Measurements from ENCODE around the gene SEZ6L2.
"Not testable (repeated sequence)": the region's sequence is repeated elsewhere in the genome, so short reads cannot be mapped to it uniquely, and the experiment has no call there.

Gene SEZ6L2

DNA sequence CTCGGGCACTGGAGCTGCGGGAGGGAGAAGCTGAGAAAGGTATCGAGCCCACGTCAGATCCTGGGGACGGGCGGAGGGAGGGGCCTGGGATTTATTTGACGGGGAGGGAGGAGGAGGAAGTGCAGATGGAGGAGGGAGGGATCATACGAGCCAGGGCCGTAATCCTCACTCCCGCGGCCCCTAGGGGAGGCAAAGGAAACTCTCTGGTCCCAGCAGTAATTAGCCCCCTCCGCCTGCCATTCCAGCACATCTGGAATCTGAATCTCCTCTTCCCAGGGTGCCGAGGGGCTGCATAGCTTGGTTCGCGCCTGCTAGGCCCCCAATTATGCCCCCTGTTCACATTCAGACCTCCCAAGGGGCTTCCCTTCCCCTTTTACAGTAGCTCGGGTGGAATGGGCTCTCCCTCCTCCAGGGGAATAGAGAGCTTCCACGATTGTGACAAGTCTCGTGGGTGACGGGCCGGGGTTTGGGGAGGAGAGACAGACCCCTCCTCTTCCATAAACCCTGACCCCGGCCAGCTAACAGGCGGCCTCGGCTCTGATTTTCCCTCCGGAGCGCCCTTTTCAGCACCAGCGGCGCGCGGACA lies at the start of gene SEZ6L2:
TSS of gene SEZ6L2 (minus strand) at position 35 of the 586 bp plus-strand sequence. CDS start 531 bp downstream, outside the sequence.
- DNase-seq (ENCODE audit: low spot score in 2 of 2) (peak in 1 of 2 donors; percentile 93), ATAC-seq (no peak)
- H3K36me3 Mint-ChIP-seq, result no peaks in the 10 kb centered on the region
- H3K4me1 Mint-ChIP-seq, result peaks cover 28% of the 10 kb centered on the region
- H3K4me3 Mint-ChIP-seq, result peak within 1 kb of the TSS; percentile 78
- no peak within 1 kb of the TSS for H3K27ac Mint-ChIP-seq
- H3K9me3 Mint-ChIP-seq, result no peaks in the 10 kb centered on the region

GRCh38 chr16:29947897-29948296 lies 48.5 kb upstream of the SEZ6L2 start:
- no peak for DNase-seq (ENCODE audit: low spot score in 2 of 2)
- no peak overlapping the region for H3K4me3 Mint-ChIP-seq
- H3K9me3 Mint-ChIP-seq, result peaks cover 3% of the 10 kb centered on the region
- no peaks in the 10 kb centered on the region for H3K36me3 Mint-ChIP-seq
- no peaks in the 10 kb centered on the region for H3K4me1 Mint-ChIP-seq
- H3K27ac Mint-ChIP-seq, result no peak overlapping the region
- ATAC-seq, result no peak

- Mint-ChIP-seq H3K4me1 (no peaks in the 10 kb centered on the region), H3K36me3 (no peaks in the 10 kb centered on the region), H3K9me3 (no peaks in the 10 kb centered on the region), H3K27ac (no peak overlapping the region), H3K4me3 (no peak overlapping the region)
- DNase-seq (ENCODE audit: low spot score in 2 of 2) (no peak), ATAC-seq (no peak)
Measured at GRCh38 chr16:29943846-29944799, 44.8 kb upstream of the SEZ6L2 start.

DNA sequence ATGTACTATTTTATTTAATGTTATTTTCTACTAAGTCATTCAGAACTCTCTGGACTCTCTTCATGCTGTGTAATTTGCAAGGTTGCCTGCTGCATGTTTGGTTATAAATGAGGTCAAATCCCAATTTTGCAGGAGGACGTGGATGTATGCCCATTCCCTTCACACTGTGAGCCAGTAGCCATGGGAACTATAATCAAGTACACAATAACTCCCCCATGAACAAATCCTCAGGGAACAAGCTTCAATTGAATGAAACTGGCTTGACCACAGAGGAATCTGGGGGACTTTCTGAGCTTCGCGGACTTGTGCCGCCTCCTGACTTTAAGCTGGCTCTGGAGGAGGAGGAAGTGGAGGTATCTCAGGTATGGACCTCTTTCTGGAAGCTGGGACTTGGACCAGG lies 41.3 kb upstream of the SEZ6L2 start:
- H3K4me3 Mint-ChIP-seq, result no peak overlapping the region
- ATAC-seq, result no peak
- no peaks in the 10 kb centered on the region for H3K9me3 Mint-ChIP-seq
- no peak overlapping the region for H3K27ac Mint-ChIP-seq
- no peaks in the 10 kb centered on the region for H3K4me1 Mint-ChIP-seq
- no peak for DNase-seq (ENCODE audit: low spot score in 2 of 2)
- no peaks in the 10 kb centered on the region for H3K36me3 Mint-ChIP-seq

DNA sequence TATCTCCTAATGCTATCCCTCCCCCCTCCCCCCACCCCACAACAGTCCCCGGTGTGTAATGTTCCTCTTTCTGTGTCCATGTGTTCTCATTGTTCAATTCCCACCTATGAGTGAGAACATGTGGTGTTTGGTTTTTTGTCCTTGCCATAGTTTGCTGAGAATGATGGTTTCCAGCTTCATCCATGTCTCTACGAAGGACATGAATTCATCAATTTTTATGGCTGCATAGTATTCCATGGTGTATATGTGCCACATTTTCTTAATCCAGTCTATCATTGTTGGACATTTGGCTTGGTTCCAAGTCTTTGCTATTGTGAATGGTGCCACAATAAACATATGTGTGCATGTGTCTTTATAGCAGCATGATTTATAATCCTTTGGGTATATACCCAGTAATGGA lies 32.4 kb upstream of the SEZ6L2 start:
- not testable (repeated sequence) for H3K27ac Mint-ChIP-seq; ATAC-seq; H3K36me3 Mint-ChIP-seq; H3K9me3 Mint-ChIP-seq; H3K4me3 Mint-ChIP-seq; DNase-seq (ENCODE audit: low spot score in 2 of 2)
- peaks cover 11% of the 10 kb centered on the region for H3K4me1 Mint-ChIP-seq

DNA sequence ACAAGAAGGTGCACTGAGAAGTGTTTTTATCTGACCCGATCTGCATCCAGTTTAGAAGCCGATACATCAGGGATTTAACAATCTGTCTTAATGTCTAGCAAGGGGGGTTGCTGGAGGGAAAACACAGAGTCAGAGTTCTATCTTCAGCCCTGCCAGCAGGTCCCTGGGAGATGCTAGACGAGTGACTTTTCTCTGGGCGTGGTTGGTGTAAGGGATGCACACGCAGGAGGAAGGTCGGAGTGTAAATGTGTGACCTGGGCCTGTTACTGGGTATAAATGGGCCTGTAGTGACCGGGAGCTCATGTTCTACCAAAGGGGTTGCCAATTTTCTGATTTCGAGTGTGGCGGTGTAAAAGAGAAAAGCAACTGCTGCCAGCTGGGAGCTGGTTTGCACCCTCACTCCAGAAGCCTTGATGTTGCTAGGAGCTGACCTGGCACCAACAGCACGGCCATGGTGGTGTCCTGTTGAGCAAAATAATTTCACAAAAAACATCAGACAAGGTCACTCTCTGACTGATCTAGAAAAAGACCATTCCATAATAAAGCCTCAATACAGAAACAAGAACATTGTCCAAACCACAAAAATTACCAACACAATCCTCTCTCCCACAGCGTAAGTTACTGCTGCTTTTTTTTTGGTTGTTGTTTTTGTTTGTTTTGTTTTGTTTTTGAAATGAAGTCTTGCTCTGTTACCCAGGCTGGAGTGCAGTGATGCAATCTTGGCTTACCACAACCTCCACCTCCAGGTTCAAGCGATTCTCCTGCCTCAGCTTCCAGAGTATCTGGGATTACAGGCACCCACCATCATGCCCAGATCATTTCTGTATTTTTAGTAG lies 27.9 kb upstream of the SEZ6L2 start:
- Mint-ChIP-seq H3K9me3 (no peaks in the 10 kb centered on the region), H3K36me3 (peaks cover 38% of the 10 kb centered on the region), H3K4me1 (peaks cover 38% of the 10 kb centered on the region), H3K4me3 (peak overlapping the region; percentile 91), H3K27ac (no peak overlapping the region)
- DNase-seq (ENCODE audit: low spot score in 2 of 2), result no peak
- ATAC-seq, result no peak

GRCh38 chr16:29926711-29927052 lies 27.3 kb upstream of the SEZ6L2 start:
- Mint-ChIP-seq H3K4me3 (peak overlapping the region; percentile 91), H3K4me1 (peaks cover 38% of the 10 kb centered on the region), H3K36me3 (peaks cover 44% of the 10 kb centered on the region), H3K9me3 (no peaks in the 10 kb centered on the region), H3K27ac (peak overlapping the region; percentile 93)
- DNase-seq (ENCODE audit: low spot score in 2 of 2) (no peak), ATAC-seq (no peak)

DNA sequence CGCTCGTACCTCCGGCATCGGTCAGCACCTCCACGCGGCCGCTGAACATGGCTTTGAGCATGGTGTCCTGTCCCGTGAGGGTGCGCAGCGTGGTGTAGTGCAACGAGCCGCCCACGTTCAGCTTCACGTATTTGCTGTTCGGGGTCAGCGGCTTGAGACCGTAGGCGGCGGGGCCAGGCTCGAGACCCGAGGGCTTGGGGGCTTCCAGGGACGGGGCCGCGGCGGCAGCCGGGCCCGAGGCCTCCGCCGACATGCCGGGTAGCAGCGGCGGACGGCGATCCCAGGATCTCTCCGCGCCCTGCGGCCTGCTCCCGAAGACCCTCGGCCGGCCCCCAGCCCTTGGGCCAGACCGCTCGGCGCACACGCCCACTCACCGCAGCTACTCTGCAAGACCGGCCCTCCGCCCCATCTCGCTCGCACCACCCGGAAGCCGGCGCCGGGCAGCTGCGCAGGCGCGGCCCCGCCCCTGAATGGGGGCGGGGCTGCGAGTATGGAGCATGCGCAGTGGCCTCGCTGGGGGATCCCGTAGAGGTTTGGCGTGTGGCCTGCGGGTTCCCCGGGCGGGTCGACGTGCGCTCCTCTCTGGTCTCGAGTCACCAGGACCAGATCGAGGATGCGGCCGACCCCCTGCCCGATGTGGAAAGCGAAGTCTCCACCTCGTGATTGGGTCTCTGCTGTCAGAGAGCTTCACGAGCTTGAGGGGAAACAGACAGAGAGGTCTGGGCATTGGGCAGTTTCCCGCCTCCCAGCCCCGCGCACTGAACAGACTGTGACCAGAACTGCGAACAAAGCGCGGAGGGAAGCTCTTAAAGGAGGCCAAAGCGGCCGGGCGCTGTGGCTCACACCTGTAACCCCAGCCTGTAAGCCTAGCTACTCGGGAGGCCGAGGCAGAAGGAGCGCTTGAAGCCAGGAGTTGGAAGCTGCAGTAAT lies 26.7 kb upstream of the SEZ6L2 start, which contains the start of gene KCTD13:
TSS of gene KCTD13 (minus strand) at position 446 of the 930 bp plus-strand sequence. CDS start at position 253, 193 bp downstream.
- Mint-ChIP-seq H3K4me3 (peak within 1 kb of the TSS; percentile 91), H3K4me1 (peaks cover 40% of the 10 kb centered on the region), H3K27ac (peak within 1 kb of the TSS; percentile 93), H3K9me3 (no peaks in the 10 kb centered on the region), H3K36me3 (peaks cover 50% of the 10 kb centered on the region)
- ATAC-seq (peak; percentile 93), DNase-seq (ENCODE audit: low spot score in 2 of 2) (peak; percentile 98 to 99)

GRCh38 chr16:29925105-29925756 lies 25.9 kb upstream of the SEZ6L2 start:
- Mint-ChIP-seq H3K4me3 (peak overlapping the region; percentile 91), H3K9me3 (no peaks in the 10 kb centered on the region), H3K36me3 (peaks cover 58% of the 10 kb centered on the region), H3K4me1 (peaks cover 48% of the 10 kb centered on the region), H3K27ac (peak overlapping the region; percentile 93)
- ATAC-seq (no peak), DNase-seq (ENCODE audit: low spot score in 2 of 2) (no peak)

- ATAC-seq (no peak), DNase-seq (ENCODE audit: low spot score in 2 of 2) (no peak)
- Mint-ChIP-seq H3K4me3 (no peak overlapping the region), H3K4me1 (peaks cover 50% of the 10 kb centered on the region), H3K27ac (peak overlapping the region; percentile 72), H3K9me3 (no peaks in the 10 kb centered on the region), H3K36me3 (peaks cover 76% of the 10 kb centered on the region)
Measured at GRCh38 chr16:29922986-29923501, 23.7 kb upstream of the SEZ6L2 start.

DNA sequence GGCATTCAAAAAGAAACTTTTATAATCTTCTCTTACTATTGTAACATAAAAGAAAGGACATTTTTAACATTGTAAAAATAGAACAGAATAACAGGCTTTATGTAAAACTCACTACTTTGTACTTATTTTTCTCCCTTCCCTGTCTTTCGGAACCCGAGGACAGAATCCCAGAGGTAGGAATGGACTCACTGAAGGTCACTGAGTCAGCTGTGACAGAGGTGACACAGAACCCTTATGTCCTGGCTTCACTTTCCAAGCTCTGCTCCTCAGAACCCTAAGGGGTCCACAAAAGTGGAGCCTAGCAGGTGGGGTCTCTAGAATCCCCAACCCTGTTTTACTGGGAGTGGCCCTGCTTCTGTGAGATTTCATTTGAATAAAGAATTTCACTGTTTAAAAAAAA lies 23.0 kb upstream of the SEZ6L2 start:
- Mint-ChIP-seq H3K4me3 (no peak overlapping the region), H3K9me3 (no peaks in the 10 kb centered on the region), H3K27ac (peak overlapping the region; percentile 72), H3K4me1 (peaks cover 45% of the 10 kb centered on the region), H3K36me3 (peaks cover 84% of the 10 kb centered on the region)
- ATAC-seq (no peak), DNase-seq (ENCODE audit: low spot score in 2 of 2) (no peak)

DNA sequence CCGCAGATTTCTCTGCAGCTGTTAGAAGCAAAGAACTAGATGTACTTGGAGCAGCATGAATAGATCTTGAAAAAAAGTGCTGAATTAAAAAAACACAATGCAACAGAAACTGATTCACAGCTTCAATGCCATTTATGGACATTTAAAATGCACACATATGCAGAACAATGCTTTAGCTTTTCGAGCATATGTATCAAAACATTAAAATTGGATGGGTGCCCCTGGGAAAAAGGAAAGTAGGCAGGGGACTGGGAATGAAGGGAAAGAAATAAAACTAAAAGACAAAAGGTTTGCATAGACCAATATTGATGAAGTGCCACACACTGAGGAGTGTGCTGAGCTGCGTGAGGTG lies 21.7 kb upstream of the SEZ6L2 start:
- ATAC-seq (no peak), DNase-seq (ENCODE audit: low spot score in 2 of 2) (no peak)
- H3K9me3 Mint-ChIP-seq, result no peaks in the 10 kb centered on the region
- peaks cover 84% of the 10 kb centered on the region for H3K36me3 Mint-ChIP-seq
- H3K27ac Mint-ChIP-seq, result peak overlapping the region; percentile 4
- peaks cover 32% of the 10 kb centered on the region for H3K4me1 Mint-ChIP-seq
- no peak overlapping the region for H3K4me3 Mint-ChIP-seq

GRCh38 chr16:29920288-29921033 lies 21.1 kb upstream of the SEZ6L2 start:
- ATAC-seq, result no peak
- H3K9me3 Mint-ChIP-seq, result no peaks in the 10 kb centered on the region
- H3K36me3 Mint-ChIP-seq, result peaks cover 81% of the 10 kb centered on the region
- peak overlapping the region; percentile 4 for H3K27ac Mint-ChIP-seq
- H3K4me3 Mint-ChIP-seq, result no peak overlapping the region
- DNase-seq (ENCODE audit: low spot score in 2 of 2), result no peak
- peaks cover 29% of the 10 kb centered on the region for H3K4me1 Mint-ChIP-seq
